ENCODE measurements around the gene AGT.
"Not testable (repeated sequence)": the region's sequence is repeated elsewhere in the genome, so short reads cannot be mapped to it uniquely, and the experiment has no call there.

Gene AGT

GRCh38 chr1:230706887-230707731 lies 6.8 kb downstream of the AGT start:
- DNase-seq (ENCODE audit: low read depth): no peak

GRCh38 chr1:230706020-230706699 lies 7.8 kb downstream of the AGT start:
- no peak for DNase-seq (ENCODE audit: low read depth)

GRCh38 chr1:230705289-230706019 lies 8.5 kb downstream of the AGT start:
- no peak for DNase-seq (ENCODE audit: low read depth)

GRCh38 chr1:230704830-230705229 lies 9.1 kb downstream of the AGT start:
- no peak for DNase-seq (ENCODE audit: low read depth)

GRCh38 chr1:230703679-230704385 lies 10.1 kb downstream of the AGT start:
- no peak for DNase-seq (ENCODE audit: low read depth)

- DNase-seq (ENCODE audit: low read depth): no peak
These were observed 10.8 kb downstream of the AGT start for GRCh38 chr1:230702934-230703678.

- no peak for DNase-seq (ENCODE audit: low read depth)
These were observed 11.8 kb downstream of the AGT start for GRCh38 chr1:230701895-230702768.

- no peak for DNase-seq (ENCODE audit: low read depth)
These were observed 12.5 kb downstream of the AGT start for GRCh38 chr1:230701434-230701833.

GRCh38 chr1:230700132-230700531 lies 13.8 kb downstream of the AGT start:
- DNase-seq (ENCODE audit: low read depth): no peak

- no peak for DNase-seq (ENCODE audit: low read depth)
These were observed 14.2 kb downstream of the AGT start for GRCh38 chr1:230699716-230700115.

GRCh38 chr1:230698964-230699363 lies 15.0 kb downstream of the AGT start:
- DNase-seq (ENCODE audit: low read depth): not testable (repeated sequence)

GRCh38 chr1:230698130-230698529 lies 15.8 kb downstream of the AGT start:
- DNase-seq (ENCODE audit: low read depth): no peak

- DNase-seq (ENCODE audit: low read depth): no peak
These were observed 17.0 kb downstream of the AGT start for GRCh38 chr1:230696722-230697437.

GRCh38 chr1:230696218-230696617 lies 17.7 kb downstream of the AGT start:
- no peak for DNase-seq (ENCODE audit: low read depth)

- no peak for DNase-seq (ENCODE audit: low read depth)
These were observed 18.9 kb downstream of the AGT start for GRCh38 chr1:230694991-230695390.

- DNase-seq (ENCODE audit: low read depth): no peak
These were observed 19.5 kb downstream of the AGT start for GRCh38 chr1:230694464-230694863.

GRCh38 chr1:230693777-230694176 lies 20.1 kb downstream of the AGT start:
- DNase-seq (ENCODE audit: low read depth): no peak

GRCh38 chr1:230693221-230693620 lies 20.7 kb downstream of the AGT start:
- no peak for DNase-seq (ENCODE audit: low read depth)

- no peak for DNase-seq (ENCODE audit: low read depth)
These were observed 22.3 kb downstream of the AGT start for GRCh38 chr1:230691615-230692014.

GRCh38 chr1:230690101-230690500 lies 23.8 kb downstream of the AGT start:
- no peak for DNase-seq (ENCODE audit: low read depth)

All from GM04504 (cell line).